Activated CD8-positive, alpha-beta memory T cell treated with anti-CD3 and anti-CD28 coated beads for 1 hour (primary cell): Measurements from ENCODE around the gene MAPKAP1.

ENCODE experiments used
- DNase-seq, 2 donors: peaks; one replicate each; pipeline ENCODE4 v3.0.0-alpha.2; 2020; ENCODE audit warnings: low read depth in 1 of 2; ENCODE audit errors: extremely low read depth in 1 of 2

Gene MAPKAP1

GRCh38 chr9:125399666-125400065 lies 307.3 kb downstream of the MAPKAP1 start:
- DNase-seq = no peak

GRCh38 chr9:125399165-125399564 lies 307.8 kb downstream of the MAPKAP1 start:
- DNase-seq = no peak

- DNase-seq = no peak
Observed at GRCh38 chr9:125398243-125398642, 308.8 kb downstream of the MAPKAP1 start.

GRCh38 chr9:125397736-125398135 lies 309.3 kb downstream of the MAPKAP1 start:
- no peak for DNase-seq

- no peak for DNase-seq
Observed at GRCh38 chr9:125396799-125397198, 310.2 kb downstream of the MAPKAP1 start.

GRCh38 chr9:125393426-125393825 lies 313.6 kb downstream of the MAPKAP1 start:
- DNase-seq = no peak

GRCh38 chr9:125391704-125392103 lies 315.3 kb downstream of the MAPKAP1 start:
- no peak for DNase-seq

GRCh38 chr9:125388978-125389377 lies 318.0 kb downstream of the MAPKAP1 start:
- no peak for DNase-seq

- DNase-seq = no peak
Observed at GRCh38 chr9:125387861-125388524, 319.0 kb downstream of the MAPKAP1 start.
